GM21529 (cell line): ENCODE data around the gene SLC28A2.

Experiments used
- ATAC-seq: cut with Tn5 transposase; IDR thresholded peaks from one replicate; pipeline ENCODE4 v1.9.1; 2021; ENCODE audit not compliant: unreplicated experiment

SLC28A2 gene

DNA sequence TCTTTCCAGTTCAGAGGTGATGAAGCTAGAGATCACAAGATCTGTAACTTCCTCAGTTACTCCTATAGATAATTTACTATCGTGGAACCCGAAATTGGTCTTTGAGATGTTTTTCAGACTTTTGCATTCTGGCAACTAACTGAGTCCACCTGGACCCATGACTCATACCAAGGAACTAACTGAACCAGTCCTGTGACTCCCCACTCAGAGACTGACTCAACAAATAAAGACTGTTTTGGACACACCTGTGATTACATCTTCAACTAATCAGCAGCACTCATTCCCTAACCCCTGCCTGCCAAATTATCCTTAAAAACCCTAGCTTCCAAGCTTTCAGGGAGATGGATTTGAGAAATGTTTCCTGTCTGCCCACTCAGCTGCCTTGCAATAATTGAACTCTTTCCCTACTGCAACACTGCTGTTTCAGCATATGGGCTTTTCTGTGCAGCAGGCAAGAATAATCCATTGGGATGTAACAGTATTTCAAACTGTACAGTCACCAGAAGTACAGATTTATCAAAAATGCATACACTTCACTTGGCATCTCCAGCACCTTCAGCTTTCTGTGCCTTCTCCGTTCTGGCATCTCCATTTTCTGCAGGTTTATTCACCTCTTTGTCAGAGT is 68.7 kb downstream of the SLC28A2 start:
- ATAC-seq: no peak

DNA sequence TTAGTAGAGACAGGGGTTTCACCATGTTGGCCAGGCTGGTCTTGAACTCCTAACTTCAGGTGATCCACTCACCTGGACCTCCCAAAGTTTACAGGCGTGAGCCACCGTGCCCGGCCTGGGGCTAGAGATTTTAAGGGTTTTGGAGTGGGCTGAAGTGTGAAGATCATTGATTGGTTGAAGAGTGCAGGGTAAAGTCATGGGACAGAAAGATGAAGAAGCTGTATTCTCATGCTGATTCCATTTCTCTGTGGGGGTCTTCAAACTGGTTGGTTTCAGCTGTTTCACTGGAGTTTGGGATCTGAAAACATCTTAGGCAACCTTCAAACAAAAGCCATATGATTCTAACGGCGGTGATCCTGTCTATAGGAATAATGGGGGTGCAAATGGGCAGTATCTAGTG is 74.2 kb downstream of the SLC28A2 start:
- ATAC-seq: no peak

- no peak for ATAC-seq
These were observed 74.7 kb downstream of the SLC28A2 start for GRCh38 chr15:45326741-45327140.
